AG04449 (cell line): Measurements from ENCODE around the gene RSF1.
"Not testable (repeated sequence)": the region's sequence is repeated elsewhere in the genome, so short reads cannot be mapped to it uniquely, and the experiment has no call there.

Experiments
- CTCF ChIA-PET: fragments of 350-600 bp; formaldehyde crosslinking; extraction: SDS; loops from one replicate; lab custom pipeline; 2021; ENCODE audit warnings: antibody characterized with exemption; lab: Yijun Ruan, JAX
- POLR2A ChIA-PET: fragments of 400-600, 350-600 bp; formaldehyde crosslinking; extraction: SDS; loops from one replicate; lab custom pipeline; 2020; ENCODE audit warnings: antibody characterized with exemption, inconsistent platforms; lab: Yijun Ruan, JAX
- DNase-seq: peaks from one replicate; pipeline ENCODE4 v3.0.0-alpha.2; 2010; ENCODE audit warnings: low read depth, low spot score
- H3K4me3 ChIP-seq: 2 replicates; pipeline ENCODE4 v1.5.1; 2011; ENCODE audit warnings: low read depth, mild to moderate bottlenecking, control low read depth, low read length
- TF ChIP-seq, protein P1 (sequence below): IDR thresholded peaks from one replicate; pipeline ENCODE4 v1.5.1; 2011; ENCODE audit warnings: mild to moderate bottlenecking, moderate library complexity, low read length, control low read depth, inconsistent platforms; ENCODE audit not compliant: insufficient read depth; ENCODE audit errors: missing control alignments

RSF1 gene

DNA sequence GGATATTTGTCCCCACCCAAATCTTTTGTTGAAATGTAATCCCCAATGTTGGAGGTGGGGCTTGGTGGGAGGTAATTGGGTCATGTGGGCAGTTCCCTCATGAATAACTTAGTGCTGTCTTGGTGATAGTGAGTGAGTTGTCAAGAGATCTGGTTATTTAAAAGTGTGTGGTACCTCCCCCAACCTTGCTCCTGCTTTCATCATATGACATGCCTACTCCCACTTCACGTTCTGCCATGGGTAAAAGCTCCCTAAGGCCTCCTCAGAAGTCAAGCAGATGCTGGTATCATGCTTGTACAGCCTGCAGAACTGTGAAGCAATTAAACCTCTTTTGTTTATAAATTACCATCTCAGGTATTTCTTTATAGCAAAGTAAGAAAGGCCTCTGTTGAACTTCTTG is 31.0 kb upstream of the RSF1 start:
- ChIA-PET CTCF (no interaction called here), POLR2A (no interaction called here)
- no peak overlapping the region for H3K4me3 ChIP-seq
- DNase-seq, result no peak
- TF ChIP-seq, protein P1, sequence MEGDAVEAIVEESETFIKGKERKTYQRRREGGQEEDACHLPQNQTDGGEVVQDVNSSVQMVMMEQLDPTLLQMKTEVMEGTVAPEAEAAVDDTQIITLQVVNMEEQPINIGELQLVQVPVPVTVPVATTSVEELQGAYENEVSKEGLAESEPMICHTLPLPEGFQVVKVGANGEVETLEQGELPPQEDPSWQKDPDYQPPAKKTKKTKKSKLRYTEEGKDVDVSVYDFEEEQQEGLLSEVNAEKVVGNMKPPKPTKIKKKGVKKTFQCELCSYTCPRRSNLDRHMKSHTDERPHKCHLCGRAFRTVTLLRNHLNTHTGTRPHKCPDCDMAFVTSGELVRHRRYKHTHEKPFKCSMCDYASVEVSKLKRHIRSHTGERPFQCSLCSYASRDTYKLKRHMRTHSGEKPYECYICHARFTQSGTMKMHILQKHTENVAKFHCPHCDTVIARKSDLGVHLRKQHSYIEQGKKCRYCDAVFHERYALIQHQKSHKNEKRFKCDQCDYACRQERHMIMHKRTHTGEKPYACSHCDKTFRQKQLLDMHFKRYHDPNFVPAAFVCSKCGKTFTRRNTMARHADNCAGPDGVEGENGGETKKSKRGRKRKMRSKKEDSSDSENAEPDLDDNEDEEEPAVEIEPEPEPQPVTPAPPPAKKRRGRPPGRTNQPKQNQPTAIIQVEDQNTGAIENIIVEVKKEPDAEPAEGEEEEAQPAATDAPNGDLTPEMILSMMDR, result no peak

DNA sequence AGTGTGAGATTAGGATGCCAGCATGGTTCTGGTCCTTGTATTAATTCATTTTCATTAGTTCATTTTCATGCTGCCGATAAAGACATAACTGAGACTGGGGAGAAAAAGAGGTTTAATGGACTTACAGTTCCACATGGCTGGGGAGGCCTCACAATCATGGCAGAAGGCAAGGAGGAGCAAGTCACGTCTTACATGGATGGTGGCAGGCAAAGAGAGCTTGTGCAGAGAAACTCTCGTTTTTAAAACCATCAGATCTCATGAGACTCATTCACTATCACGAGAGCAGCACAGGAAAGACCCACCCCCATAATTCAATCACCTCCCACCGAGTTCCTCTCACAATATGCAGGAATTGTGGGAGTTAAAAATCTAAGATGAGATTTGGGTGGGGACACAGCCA is 23.2 kb upstream of the RSF1 start:
- H3K4me3 ChIP-seq, DNase-seq, CTCF ChIA-PET, POLR2A ChIA-PET: not testable (repeated sequence)

DNA sequence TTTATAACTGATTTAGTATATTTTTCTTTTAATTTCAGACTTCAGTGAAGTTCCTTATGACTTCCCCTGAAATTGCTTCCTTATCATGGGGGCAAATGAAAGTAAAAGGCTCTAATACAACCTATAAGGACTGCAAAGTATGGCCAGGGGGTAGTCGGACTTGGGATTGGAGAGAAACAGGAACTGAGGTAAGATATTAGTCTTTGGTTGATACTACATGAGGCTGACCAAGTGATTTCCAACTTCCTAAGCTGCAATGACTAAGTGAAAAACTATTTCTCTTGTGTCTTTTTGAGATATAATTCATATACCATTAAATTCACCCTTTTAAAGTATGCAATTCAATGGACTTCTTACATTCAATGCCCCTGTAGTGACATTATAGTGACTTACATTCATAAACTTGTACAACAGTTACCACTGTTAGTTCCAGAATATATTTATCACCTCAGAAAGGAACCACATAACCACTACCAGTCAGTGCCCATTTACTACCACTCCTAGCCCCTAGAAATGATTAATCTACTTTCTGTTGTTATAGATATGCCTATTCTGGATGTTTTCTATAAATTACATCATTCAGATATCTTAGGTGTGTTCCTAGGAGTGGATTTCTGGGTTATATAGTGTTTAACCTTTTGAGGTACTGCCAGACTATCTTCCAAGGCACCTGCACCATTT is 22.1 kb upstream of the RSF1 start:
- H3K4me3 ChIP-seq, result no peak overlapping the region
- ChIA-PET POLR2A (no interaction called here), CTCF (no interaction called here)
- TF ChIP-seq, protein P1, result no peak
- DNase-seq, result no peak

DNA sequence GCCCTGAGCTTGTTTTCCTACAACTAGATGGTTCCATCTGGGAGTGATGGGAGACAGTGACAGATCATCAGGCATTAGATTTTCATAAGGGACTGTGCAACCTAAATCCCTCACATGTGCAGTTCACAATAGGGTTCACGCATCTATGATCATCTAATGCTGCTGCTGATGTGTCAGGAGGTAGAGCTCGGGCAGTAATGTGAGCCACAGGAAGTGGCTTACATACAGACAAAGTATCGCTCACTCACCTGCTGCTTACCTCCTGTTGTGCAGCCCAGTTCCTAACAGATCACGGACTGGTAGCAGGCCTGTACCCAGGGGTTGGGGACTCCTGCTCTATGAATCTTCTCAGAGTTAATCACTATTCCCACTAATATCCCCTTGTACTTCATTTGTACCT is 12.8 kb upstream of the RSF1 start:
- DNase-seq, result no peak
- TF ChIP-seq, protein P1, result no peak
- ChIA-PET CTCF (no interaction called here), POLR2A (no interaction called here)
- H3K4me3 ChIP-seq, result no peak overlapping the region

DNA sequence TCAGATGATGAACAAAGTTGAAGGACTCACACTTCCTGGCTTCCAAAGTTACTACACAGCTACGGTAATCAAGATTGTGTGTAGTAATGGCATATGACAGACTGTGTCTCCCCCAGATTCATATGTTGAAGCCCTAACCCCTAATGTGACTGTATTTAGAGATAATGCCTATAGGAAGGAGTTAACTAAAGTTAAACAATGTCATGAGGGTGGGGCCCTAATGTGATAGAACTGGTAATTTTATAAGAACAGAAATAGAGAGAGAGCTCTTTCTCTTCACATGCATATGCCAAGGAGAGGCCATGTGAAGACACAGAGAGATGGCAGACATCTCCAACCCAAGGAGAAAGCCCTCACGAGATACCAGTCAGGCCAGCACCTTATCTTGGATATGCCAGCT is 8.4 kb upstream of the RSF1 start:
- ChIA-PET CTCF (no interaction called here), POLR2A (no interaction called here)

DNA sequence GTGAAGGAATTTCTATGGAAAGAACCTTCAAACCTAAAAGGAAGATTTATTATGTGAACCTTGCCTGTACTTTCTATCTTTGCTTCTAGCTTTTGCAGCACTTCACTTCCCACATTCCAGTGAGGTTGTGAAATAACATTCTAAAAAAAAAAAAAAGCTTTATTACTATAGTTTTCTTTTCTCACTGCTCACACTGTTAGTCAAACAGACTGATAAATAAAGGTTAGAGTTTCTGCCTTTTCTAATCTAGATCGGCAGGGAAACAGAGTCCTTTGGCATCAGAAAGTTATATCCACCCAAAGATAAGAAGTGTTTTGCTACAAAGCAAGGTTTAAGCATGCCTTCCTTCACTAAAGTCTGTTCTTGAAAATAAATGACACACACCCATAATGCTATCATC is 3.3 kb upstream of the RSF1 start:
- POLR2A ChIA-PET, result no interaction called here
- no peak for DNase-seq
- CTCF ChIA-PET, result no interaction called here
- H3K4me3 ChIP-seq, result no peak overlapping the region
- TF ChIP-seq, protein P1, result no peak

More for the DNA sequence above, 8.4 kb upstream of the RSF1 start:
- TF ChIP-seq, protein P1, result no peak
- DNase-seq, result no peak
- H3K4me3 ChIP-seq, result no peak overlapping the region

DNA sequence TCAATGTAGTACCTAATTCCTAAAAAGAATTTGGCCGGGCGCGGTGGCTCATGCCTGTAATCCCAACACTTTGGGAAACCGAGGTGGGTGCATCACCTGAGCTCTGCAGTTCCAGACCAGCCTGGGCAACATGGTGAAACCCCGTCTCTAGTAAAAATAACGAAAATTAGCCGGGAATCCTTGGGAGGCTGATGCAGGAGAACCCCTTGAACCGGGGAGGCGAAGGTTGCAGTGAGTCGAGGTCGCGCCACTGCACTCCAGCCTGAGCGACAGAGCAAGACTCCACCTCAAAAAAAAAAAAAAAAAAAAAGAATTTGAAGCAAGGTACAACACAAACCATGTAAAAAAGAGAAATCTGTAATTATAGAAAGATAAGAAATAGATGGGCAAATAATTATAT is 1.6 kb upstream of the RSF1 start:
- CTCF ChIA-PET, result interaction anchor here (0.7 to 1.2 kb wide), 2 partner anchors 172 to 224 kb away, joined by 4 to 5 read pairs; partner anchors contain the start of gene INTS4
- peak overlapping the region; percentile 89 for H3K4me3 ChIP-seq
- not testable (repeated sequence) for DNase-seq
- POLR2A ChIA-PET, result interaction anchor here (0.6 to 0.7 kb wide), 2 partner anchors 60 to 173 kb away, joined by 3 to 5 read pairs; no protein-coding TSS in a partner anchor
